GM19239 (cell line): ENCODE measurements around the gene TMEM95.
A peak's percentile ranks its signal among the peaks of the same experiment; 100 is the strongest.
"Not testable (repeated sequence)": the region's sequence is repeated elsewhere in the genome, so short reads cannot be mapped to it uniquely, and the experiment has no call there.

Source experiments
- DNase-seq: peaks from one replicate; pipeline ENCODE4 v3.0.0; 2011; ENCODE audit warnings: low spot score; ENCODE audit not compliant: insufficient read length
- FAIRE-seq: peaks from 2 replicates; lab custom pipeline; 2011; peaks lifted over from hg19 to GRCh38; lab: Jason Lieb, UNC

TMEM95 gene

GRCh38 chr17:7322520-7323194, 32.3 kb upstream of the TMEM95 start:
- FAIRE-seq (no peak), DNase-seq (no peak)

GRCh38 chr17:7323731-7324437, 31.1 kb upstream of the TMEM95 start:
- FAIRE-seq: peak; percentile 68
- DNase-seq: peak; percentile 74

- FAIRE-seq: no peak
- no peak for DNase-seq
Observed at GRCh38 chr17:7324438-7324779, 30.5 kb upstream of the TMEM95 start.

- FAIRE-seq: no peak
Observed at GRCh38 chr17:7325031-7325528, 29.9 kb upstream of the TMEM95 start.

GRCh38 chr17:7326186-7326585, 28.8 kb upstream of the TMEM95 start:
- FAIRE-seq (no peak), DNase-seq (no peak)

More at GRCh38 chr17:7325031-7325528, 29.9 kb upstream of the TMEM95 start:
- DNase-seq: no peak

- FAIRE-seq (no peak), DNase-seq (no peak)
Observed at GRCh38 chr17:7327056-7327455, 27.9 kb upstream of the TMEM95 start.

- FAIRE-seq: no peak
Observed at GRCh38 chr17:7327501-7327900, 27.5 kb upstream of the TMEM95 start.

GRCh38 chr17:7328009-7328408, 26.9 kb upstream of the TMEM95 start:
- DNase-seq (no peak), FAIRE-seq (no peak)

More at GRCh38 chr17:7327501-7327900, 27.5 kb upstream of the TMEM95 start:
- DNase-seq: no peak

GRCh38 chr17:7328840-7329373, 26.0 kb upstream of the TMEM95 start, which contains the start of gene NEURL4:
Gene NEURL4, minus strand, starts transcription at chr17:7329335. Its CDS starts 23 bp downstream, at chr17:7329312.
- FAIRE-seq (no peak), DNase-seq (no peak)

GRCh38 chr17:7329374-7329996, 25.5 kb upstream of the TMEM95 start:
- DNase-seq (peak; percentile 96), FAIRE-seq (peak; percentile 98)

- DNase-seq (peak; percentile 61), FAIRE-seq (no peak)
Observed at GRCh38 chr17:7329997-7330637, 24.8 kb upstream of the TMEM95 start.

- FAIRE-seq (no peak), DNase-seq (no peak)
Observed at GRCh38 chr17:7330638-7331015, 24.3 kb upstream of the TMEM95 start.

GRCh38 chr17:7332111-7332510, 22.8 kb upstream of the TMEM95 start:
- no peak for DNase-seq
- FAIRE-seq: no peak

GRCh38 chr17:7332600-7333069, 22.3 kb upstream of the TMEM95 start:
- peak; percentile 66 for FAIRE-seq
- DNase-seq: not testable (repeated sequence)

GRCh38 chr17:7334938-7335538, 19.9 kb upstream of the TMEM95 start:
- FAIRE-seq (no peak), DNase-seq (no peak)

- FAIRE-seq, DNase-seq: not testable (repeated sequence)
Observed at GRCh38 chr17:7335765-7336164, 19.2 kb upstream of the TMEM95 start.

GRCh38 chr17:7336240-7337175, 18.4 kb upstream of the TMEM95 start, which contains the start of gene ACAP1:
Gene ACAP1, plus strand, starts transcription at chr17:7336529. Its CDS starts 206 bp downstream, at chr17:7336735.
- FAIRE-seq: peak; percentile 97

GRCh38 chr17:7337600-7337999, 17.4 kb upstream of the TMEM95 start:
- DNase-seq, FAIRE-seq: not testable (repeated sequence)

More at GRCh38 chr17:7336240-7337175, 18.4 kb upstream of the TMEM95 start, which contains the start of gene ACAP1:
- peak; percentile 65 for DNase-seq
